Caco-2 (cell line): ENCODE results near the gene OR10H4. TPM values are rescaled to one million over a fixed set of nuclear protein-coding genes. Genes with fewer than 3 reads are reported as not detected.

ENCODE experiments used
- BruUV-seq: library from RNA; stranded (reverse); fragments of 400-500 nt; replicated peaks from 2 replicates; lab custom pipeline; 2021; lab: Mats Ljungman, UMichigan
- CTCF ChIA-PET: fragments of 300-600 bp; sonication (Branson Sonifier 250); formaldehyde crosslinking; loops from one replicate; lab custom pipeline; 2022; ENCODE audit warnings: antibody characterized with exemption; lab: Charles Lee
- POLR2A ChIA-PET: fragments of 300-600 bp; sonication (Branson Sonifier 250); formaldehyde crosslinking; loops from one replicate; lab custom pipeline; 2022; ENCODE audit warnings: antibody characterized with exemption; lab: Charles Lee
- DNase-seq, 2 experiments: peaks; one replicate each; pipeline versions ENCODE4 v3.0.0 to v3.0.0-alpha.2; 2020 to 2022
- H3K27me3 ChIP-seq: replicated peaks from 2 replicates; pipeline ENCODE4 v1.6.0; 2011; ENCODE audit warnings: low read length; ENCODE audit not compliant: control insufficient read depth, insufficient read depth
- H3K36me3 ChIP-seq: 2 replicates; pipeline ENCODE4 v1.5.1; 2011; ENCODE audit warnings: low read length; ENCODE audit not compliant: control insufficient read depth, insufficient read depth
- H3K4me1 ChIP-seq: fragments of 250-450 bp; sonication (Bioruptor Pico); 2 replicates; pipeline ENCODE4 v1.5.1; 2020; ENCODE audit warnings: mild to moderate bottlenecking
- H3K4me3 ChIP-seq: 2 replicates; pipeline ENCODE4 v1.5.1; 2011; ENCODE audit warnings: low read depth, mild to moderate bottlenecking, control low read depth, low read length
- H3K9me3 ChIP-seq: fragments of 250-450 bp; sonication (Bioruptor Pico); 2 replicates; pipeline ENCODE4 v1.5.1; 2020; ENCODE audit warnings: mild to moderate bottlenecking, moderate library complexity
- H3K27ac Mint-ChIP-seq: one replicate; pipeline ENCODE4 v1.8.0; 2022; ENCODE audit warnings: mixed read lengths; ENCODE audit not compliant: unreplicated experiment
- H3K27me3 Mint-ChIP-seq: one replicate; pipeline ENCODE4 v1.8.0; 2022; ENCODE audit warnings: mixed read lengths; ENCODE audit not compliant: insufficient read depth, unreplicated experiment
- H3K36me3 Mint-ChIP-seq: one replicate; pipeline ENCODE4 v1.8.0; 2022; ENCODE audit warnings: mild to moderate bottlenecking, mixed read lengths; ENCODE audit not compliant: insufficient read depth, unreplicated experiment
- H3K4me1 Mint-ChIP-seq: one replicate; pipeline ENCODE4 v1.8.0; 2022; ENCODE audit warnings: low read depth, mixed read lengths; ENCODE audit not compliant: unreplicated experiment
- H3K4me3 Mint-ChIP-seq: one replicate; pipeline ENCODE4 v1.8.0; 2022; ENCODE audit warnings: mild to moderate bottlenecking, moderate library complexity, mixed read lengths; ENCODE audit not compliant: unreplicated experiment
- H3K9me3 Mint-ChIP-seq: one replicate; pipeline ENCODE4 v1.8.0; 2022; ENCODE audit warnings: mixed read lengths; ENCODE audit not compliant: unreplicated experiment
- intact Hi-C: fragments of 100-400 bp; cut with micrococcal nuclease; formaldehyde crosslinking; loops from one replicate; pipeline ENCODE4 v1.10.0; 2022; ENCODE audit not compliant: unreplicated experiment
- total RNA-seq: library from RNA; stranded (reverse); gene quantifications from 2 replicates; pipeline ENCODE4 v1.2.3, GENCODE V29; 2022
- TF ChIP-seq, protein P1 (sequence below), 2 experiments: fragments of 200-600 bp in 1 of 2; IDR thresholded peaks; 1 replicate in 1 of 2; 2 replicates in 1 of 2; pipeline versions ENCODE4 v1.5.1 to v1.8.0; 2011 to 2022; ENCODE audit warnings: antibody characterized with exemption in 1 of 2, control low read depth in 1 of 2, inconsistent platforms in 1 of 2, low read depth in 1 of 2, low read length in 1 of 2, mild to moderate bottlenecking in 1 of 2, moderate library complexity in 1 of 2; ENCODE audit not compliant: insufficient read depth in 1 of 2, severe bottlenecking in 1 of 2, unreplicated experiment in 1 of 2

The OR10H4 gene
- total RNA-seq, 1 experiment from 2014 or later, result not detected

DNA sequence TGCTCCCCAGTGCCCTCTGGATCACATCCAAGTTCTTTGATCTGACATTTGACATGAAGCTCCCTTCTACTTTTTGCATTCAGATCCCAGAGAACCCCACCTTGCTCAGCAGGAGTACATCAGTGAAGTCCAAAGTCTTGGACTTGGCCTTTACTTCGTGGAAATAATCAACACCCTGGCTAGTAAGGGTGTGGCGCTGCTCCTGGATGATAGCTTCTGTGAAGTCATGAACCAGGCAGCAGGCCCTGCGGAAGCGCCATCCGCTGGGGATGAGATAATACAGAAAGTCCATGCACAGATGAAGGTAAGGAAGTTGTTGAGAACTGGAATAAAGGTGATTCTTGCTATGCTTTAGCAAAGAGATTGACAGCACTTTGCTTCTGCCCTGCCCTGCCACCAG, 43.2 kb downstream of the OR10H4 start:
- no peaks in the 10 kb centered on the region for H3K36me3 ChIP-seq
- peaks cover 3% of the 10 kb centered on the region for H3K27me3 Mint-ChIP-seq
- ChIA-PET POLR2A (no interaction called here), CTCF (interaction anchor here (0.6 kb wide), 1 partner anchor 1630 kb away, joined by 3 read pairs; no protein-coding TSS in a partner anchor)
- H3K27ac Mint-ChIP-seq, result no peak overlapping the region
- BruUV-seq, result no TSS peak
- H3K4me1 Mint-ChIP-seq, result no peaks in the 10 kb centered on the region
- peaks cover 24% of the 10 kb centered on the region for H3K9me3 Mint-ChIP-seq
- TF ChIP-seq, protein P1, sequence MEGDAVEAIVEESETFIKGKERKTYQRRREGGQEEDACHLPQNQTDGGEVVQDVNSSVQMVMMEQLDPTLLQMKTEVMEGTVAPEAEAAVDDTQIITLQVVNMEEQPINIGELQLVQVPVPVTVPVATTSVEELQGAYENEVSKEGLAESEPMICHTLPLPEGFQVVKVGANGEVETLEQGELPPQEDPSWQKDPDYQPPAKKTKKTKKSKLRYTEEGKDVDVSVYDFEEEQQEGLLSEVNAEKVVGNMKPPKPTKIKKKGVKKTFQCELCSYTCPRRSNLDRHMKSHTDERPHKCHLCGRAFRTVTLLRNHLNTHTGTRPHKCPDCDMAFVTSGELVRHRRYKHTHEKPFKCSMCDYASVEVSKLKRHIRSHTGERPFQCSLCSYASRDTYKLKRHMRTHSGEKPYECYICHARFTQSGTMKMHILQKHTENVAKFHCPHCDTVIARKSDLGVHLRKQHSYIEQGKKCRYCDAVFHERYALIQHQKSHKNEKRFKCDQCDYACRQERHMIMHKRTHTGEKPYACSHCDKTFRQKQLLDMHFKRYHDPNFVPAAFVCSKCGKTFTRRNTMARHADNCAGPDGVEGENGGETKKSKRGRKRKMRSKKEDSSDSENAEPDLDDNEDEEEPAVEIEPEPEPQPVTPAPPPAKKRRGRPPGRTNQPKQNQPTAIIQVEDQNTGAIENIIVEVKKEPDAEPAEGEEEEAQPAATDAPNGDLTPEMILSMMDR (IDR thresholded peaks at IDR 0.05; ENCODE audit: insufficient read depth in 1 of 2, low read depth in 1 of 2, low read length in 1 of 2, severe bottlenecking in 1 of 2, unreplicated experiment in 1 of 2), result no peak
- intact Hi-C loops, result no loop called here
- H3K4me1 ChIP-seq, result no peaks in the 10 kb centered on the region
- no peak overlapping the region for H3K4me3 Mint-ChIP-seq
- H3K27me3 ChIP-seq, result no peaks in the 10 kb centered on the region
- no peak for DNase-seq
- no peaks in the 10 kb centered on the region for H3K36me3 Mint-ChIP-seq
- no peak overlapping the region for H3K4me3 ChIP-seq
- H3K9me3 ChIP-seq, result 0 out of 2 replicates have a peak, but pooled peaks cover 4% of the 10 kb centered on the region

DNA sequence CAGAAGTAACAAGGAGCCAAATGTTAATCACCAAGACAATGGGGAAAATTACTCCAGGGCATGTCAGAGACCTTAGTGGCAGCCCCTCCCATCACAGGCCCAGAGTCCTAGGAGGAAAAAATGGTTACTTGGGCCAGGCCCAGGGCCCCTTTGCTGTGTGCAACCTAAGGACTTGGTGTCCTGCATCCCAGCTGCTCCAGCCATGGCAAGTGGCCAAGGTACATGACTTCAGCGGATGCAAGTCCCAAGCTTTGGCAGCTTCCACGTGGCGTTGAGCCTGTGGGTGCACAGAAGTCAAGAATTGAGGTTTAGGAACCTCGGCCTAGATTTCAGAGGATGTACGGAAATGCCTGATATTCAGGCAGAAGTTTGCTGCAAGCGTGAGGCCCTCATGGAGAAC, 46.7 kb downstream of the OR10H4 start:
- H3K4me3 Mint-ChIP-seq, result no peak overlapping the region
- ChIA-PET CTCF (no interaction called here), POLR2A (no interaction called here)
- no peaks in the 10 kb centered on the region for H3K27me3 ChIP-seq
- no TSS peak for BruUV-seq
- intact Hi-C loops, result no loop called here
- no peak overlapping the region for H3K4me3 ChIP-seq
- H3K27ac Mint-ChIP-seq, result no peak overlapping the region
- H3K9me3 ChIP-seq, result 0 out of 2 replicates have a peak, but pooled peaks cover 4% of the 10 kb centered on the region
- H3K36me3 Mint-ChIP-seq, result no peaks in the 10 kb centered on the region
- no peaks in the 10 kb centered on the region for H3K27me3 Mint-ChIP-seq
- H3K9me3 Mint-ChIP-seq, result peaks cover 23% of the 10 kb centered on the region
- TF ChIP-seq, protein P1 (IDR thresholded peaks at IDR 0.05; ENCODE audit: insufficient read depth in 1 of 2, low read depth in 1 of 2, low read length in 1 of 2, severe bottlenecking in 1 of 2, unreplicated experiment in 1 of 2), result no peak
- no peaks in the 10 kb centered on the region for H3K4me1 Mint-ChIP-seq
- H3K4me1 ChIP-seq, result no peaks in the 10 kb centered on the region
- DNase-seq, result no peak
- H3K36me3 ChIP-seq, result no peaks in the 10 kb centered on the region

GRCh38 chr19:15998166-15998565, 49.4 kb downstream of the OR10H4 start:
- intact Hi-C loops, result no loop called here

More at GRCh38 chr19:15998166-15998565, 49.4 kb downstream of the OR10H4 start:
- BruUV-seq, result no TSS peak
- TF ChIP-seq, protein P1 (IDR thresholded peaks at IDR 0.05; ENCODE audit: insufficient read depth in 1 of 2, low read depth in 1 of 2, low read length in 1 of 2, severe bottlenecking in 1 of 2, unreplicated experiment in 1 of 2), result no peak
- CTCF ChIA-PET, result no interaction called here
- Histone ChIP-seq H3K9me3 (no peaks in the 10 kb centered on the region), H3K4me1 (peaks cover 4% of the 10 kb centered on the region; the same call in 1 of the 2 replicates), H3K36me3 (no peaks in the 10 kb centered on the region), H3K27me3 (no peaks in the 10 kb centered on the region), H3K4me3 (no peak overlapping the region)
- Mint-ChIP-seq H3K27me3 (no peaks in the 10 kb centered on the region), H3K4me3 (no peak overlapping the region), H3K9me3 (no peaks in the 10 kb centered on the region), H3K36me3 (no peaks in the 10 kb centered on the region), H3K4me1 (peaks cover 13% of the 10 kb centered on the region), H3K27ac (no peak overlapping the region)
- DNase-seq, result no peak
- POLR2A ChIA-PET, result no interaction called here

Other genes with a start within 250 kb of the OR10H4 start
- not detected in 2 replicates for gene OR10H2, start 221.0 kb upstream of the OR10H4 start, total RNA-seq
- not detected in 2 replicates for gene OR10H3, start 211.0 kb upstream of the OR10H4 start, total RNA-seq
- not detected in 2 replicates for gene OR10H5, start 161.3 kb upstream of the OR10H4 start, total RNA-seq
- not detected in 2 replicates for gene OR10H1, start 133.3 kb upstream of the OR10H4 start, total RNA-seq
- gene CYP4F2, start 50.9 kb upstream of the OR10H4 start, total RNA-seq, result not detected in 2 replicates
- not detected in 2 replicates for gene CYP4F11, start 14.5 kb upstream of the OR10H4 start, total RNA-seq
- gene TPM4, start 127.5 kb downstream of the OR10H4 start, total RNA-seq, result 368 and 392 TPM in 2 replicates
- gene RAB8A, start 162.9 kb downstream of the OR10H4 start, total RNA-seq, result 108 and 129 TPM in 2 replicates
- gene HSH2D, start 194.7 kb downstream of the OR10H4 start, total RNA-seq, result 0.23 and 0.35 TPM in 2 replicates
- not detected in 2 replicates for gene CIB3, start 224.5 kb downstream of the OR10H4 start, total RNA-seq
- gene FAM32A, start 236.4 kb downstream of the OR10H4 start, total RNA-seq, result 113 and 126 TPM in 2 replicates
- gene AP1M1, start 248.9 kb downstream of the OR10H4 start, total RNA-seq, result 98.0 and 105 TPM in 2 replicates